Panc1 (cell line): ENCODE data around the gene NLRC4. TPM values are rescaled to one million over a fixed set of nuclear protein-coding genes. Genes with fewer than 3 reads are reported as not detected.

Experiments used
- ATAC-seq: fragments of 200-7000 bp; cut with Tn5 transposase; 2 replicates; pipeline ENCODE4 v1.9.1; 2020; ENCODE audit warnings: mild to moderate bottlenecking, moderate library complexity
- BruUV-seq: library from RNA; stranded (reverse); fragments of 400-500 nt; replicated peaks from 2 replicates; lab custom pipeline; 2021; lab: Mats Ljungman, UMichigan
- CTCF ChIA-PET: fragments of 300-600 bp; sonication (Branson Sonifier 250); formaldehyde crosslinking; loops from one replicate; lab custom pipeline; 2022; ENCODE audit warnings: antibody characterized with exemption; lab: Charles Lee
- POLR2A ChIA-PET: fragments of 300-600 bp; sonication (Branson Sonifier 250); formaldehyde crosslinking; loops from one replicate; lab custom pipeline; 2022; ENCODE audit warnings: antibody characterized with exemption; lab: Charles Lee
- DNase-seq: peaks from one replicate; pipeline ENCODE4 v3.0.0-alpha.2; 2010; ENCODE audit warnings: low read depth, low spot score
- H3K27ac ChIP-seq: 2 replicates; pipeline ENCODE4 v1.5.1; 2011; ENCODE audit warnings: mild to moderate bottlenecking, low read length, inconsistent platforms
- H3K27me3 ChIP-seq: fragments of 200-500 bp; sonication (Bioruptor generic); 2 replicates; pipeline ENCODE4 v1.6.0; 2014; ENCODE audit warnings: low read length, inconsistent platforms; ENCODE audit not compliant: control insufficient read depth, insufficient read depth
- H3K36me3 ChIP-seq: fragments of 200-500 bp; sonication (Bioruptor generic); 2 replicates; pipeline ENCODE4 v1.5.1; 2014; ENCODE audit warnings: inconsistent platforms, mild to moderate bottlenecking, low read length, moderate library complexity; ENCODE audit not compliant: control insufficient read depth, insufficient read depth
- H3K4me1 ChIP-seq: 2 replicates; pipeline ENCODE4 v1.5.1; 2011; ENCODE audit warnings: inconsistent platforms, mild to moderate bottlenecking, low read length, moderate library complexity; ENCODE audit not compliant: control insufficient read depth, insufficient read depth
- H3K4me3 ChIP-seq, 2 experiments: 2 replicates each; pipeline ENCODE4 v1.5.1; 2011 to 2012; ENCODE audit warnings: low read depth in 2 of 2, low read length in 2 of 2, mild to moderate bottlenecking in 2 of 2, inconsistent platforms in 1 of 2, moderate library complexity in 1 of 2
- H3K9me3 ChIP-seq: fragments of 200-500 bp; sonication (Bioruptor generic); 2 replicates; pipeline ENCODE4 v1.5.1; 2014; ENCODE audit warnings: low read depth, mild to moderate bottlenecking, inconsistent platforms, low read length, moderate library complexity; ENCODE audit not compliant: control insufficient read depth, insufficient read depth
- POLR2AphosphoS5 ChIP-seq: IDR thresholded peaks from 2 replicates; pipeline ENCODE4 v1.6.1; 2012; ENCODE audit warnings: mild to moderate bottlenecking, low read depth, low read length, moderate library complexity
- SIN3A ChIP-seq: IDR thresholded peaks from 2 replicates; pipeline ENCODE4 v1.6.1; 2012; ENCODE audit warnings: low read depth, mild to moderate bottlenecking, low read length, moderate library complexity, borderline replicate concordance; ENCODE audit not compliant: insufficient read depth
- TCF7L2 ChIP-seq: IDR thresholded peaks from 2 replicates; pipeline ENCODE4 v1.6.1; 2011; ENCODE audit warnings: mild to moderate bottlenecking, low read depth, low read length, inconsistent platforms
- in situ Hi-C: cut with HindIII; loops from 2 replicates; pipeline ENCODE4 v1.10.0; 2016; ENCODE audit warnings: low sequenced_read_pairs, low pct_unique_long_range_greater_than_20kb
- intact Hi-C: fragments of 100-400 bp; cut with micrococcal nuclease; formaldehyde crosslinking; loops from one replicate; pipeline ENCODE4 v1.10.0; 2022; ENCODE audit not compliant: unreplicated experiment
- total RNA-seq: library from RNA; stranded (reverse); gene quantifications from one replicate; pipeline ENCODE4 v1.2.1, GENCODE V29; 2021; ENCODE audit not compliant: unreplicated experiment
- TF ChIP-seq, protein P1 (sequence below): fragments of 450-650 bp; IDR thresholded peaks from 2 replicates; pipeline ENCODE4 v1.5.1; 2017; ENCODE audit warnings: mild to moderate bottlenecking
- TF ChIP-seq, protein P2 (sequence below), 2 experiments: IDR thresholded peaks; 2 replicates each; pipeline ENCODE4 v1.6.1; 2011 to 2012; ENCODE audit warnings: low read depth in 2 of 2, control low read depth in 1 of 2, low read length in 1 of 2, mild to moderate bottlenecking in 1 of 2, moderate library complexity in 1 of 2; ENCODE audit not compliant: insufficient read depth in 1 of 2

The NLRC4 gene
- total RNA-seq, 1 experiment from 2014 or later: not detected

DNA sequence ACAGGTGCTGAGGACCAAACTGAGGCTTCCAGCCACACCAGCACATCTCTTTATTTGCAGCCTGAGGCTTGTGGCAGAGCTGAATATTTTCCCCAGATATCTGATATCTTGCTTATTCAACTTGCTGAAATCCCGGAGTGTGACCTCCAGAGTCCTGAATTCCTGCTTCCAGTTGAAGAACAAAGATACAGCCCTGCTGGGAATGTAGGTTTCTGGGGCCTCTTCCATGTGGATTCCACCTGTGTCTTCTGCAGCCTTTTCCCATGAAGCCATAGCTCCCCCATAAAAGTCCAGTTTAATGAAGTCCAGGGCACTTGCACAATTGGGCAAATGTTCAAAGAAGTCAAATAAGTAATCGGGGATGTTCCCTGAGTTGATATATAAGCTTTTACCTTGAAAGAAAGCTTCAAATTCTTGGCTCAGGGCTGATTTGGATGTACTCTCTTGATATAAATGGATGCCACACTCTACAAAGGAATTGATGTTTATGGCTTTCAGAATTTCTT lies 14.9 kb downstream of the NLRC4 start:
- H3K9me3 ChIP-seq: no peaks in the 10 kb centered on the region
- no peak overlapping the region for H3K27ac ChIP-seq
- intact Hi-C loops (no loop called here), in situ Hi-C loops (no loop called here)
- H3K4me3 ChIP-seq: no peak overlapping the region
- no peaks in the 10 kb centered on the region for H3K36me3 ChIP-seq
- DNase-seq: no peak
- TF ChIP-seq POLR2AphosphoS5 (no peak), TCF7L2 (no peak), SIN3A (no peak)
- TF ChIP-seq, protein P1, sequence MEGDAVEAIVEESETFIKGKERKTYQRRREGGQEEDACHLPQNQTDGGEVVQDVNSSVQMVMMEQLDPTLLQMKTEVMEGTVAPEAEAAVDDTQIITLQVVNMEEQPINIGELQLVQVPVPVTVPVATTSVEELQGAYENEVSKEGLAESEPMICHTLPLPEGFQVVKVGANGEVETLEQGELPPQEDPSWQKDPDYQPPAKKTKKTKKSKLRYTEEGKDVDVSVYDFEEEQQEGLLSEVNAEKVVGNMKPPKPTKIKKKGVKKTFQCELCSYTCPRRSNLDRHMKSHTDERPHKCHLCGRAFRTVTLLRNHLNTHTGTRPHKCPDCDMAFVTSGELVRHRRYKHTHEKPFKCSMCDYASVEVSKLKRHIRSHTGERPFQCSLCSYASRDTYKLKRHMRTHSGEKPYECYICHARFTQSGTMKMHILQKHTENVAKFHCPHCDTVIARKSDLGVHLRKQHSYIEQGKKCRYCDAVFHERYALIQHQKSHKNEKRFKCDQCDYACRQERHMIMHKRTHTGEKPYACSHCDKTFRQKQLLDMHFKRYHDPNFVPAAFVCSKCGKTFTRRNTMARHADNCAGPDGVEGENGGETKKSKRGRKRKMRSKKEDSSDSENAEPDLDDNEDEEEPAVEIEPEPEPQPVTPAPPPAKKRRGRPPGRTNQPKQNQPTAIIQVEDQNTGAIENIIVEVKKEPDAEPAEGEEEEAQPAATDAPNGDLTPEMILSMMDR: no peak
- TF ChIP-seq, protein P2, sequence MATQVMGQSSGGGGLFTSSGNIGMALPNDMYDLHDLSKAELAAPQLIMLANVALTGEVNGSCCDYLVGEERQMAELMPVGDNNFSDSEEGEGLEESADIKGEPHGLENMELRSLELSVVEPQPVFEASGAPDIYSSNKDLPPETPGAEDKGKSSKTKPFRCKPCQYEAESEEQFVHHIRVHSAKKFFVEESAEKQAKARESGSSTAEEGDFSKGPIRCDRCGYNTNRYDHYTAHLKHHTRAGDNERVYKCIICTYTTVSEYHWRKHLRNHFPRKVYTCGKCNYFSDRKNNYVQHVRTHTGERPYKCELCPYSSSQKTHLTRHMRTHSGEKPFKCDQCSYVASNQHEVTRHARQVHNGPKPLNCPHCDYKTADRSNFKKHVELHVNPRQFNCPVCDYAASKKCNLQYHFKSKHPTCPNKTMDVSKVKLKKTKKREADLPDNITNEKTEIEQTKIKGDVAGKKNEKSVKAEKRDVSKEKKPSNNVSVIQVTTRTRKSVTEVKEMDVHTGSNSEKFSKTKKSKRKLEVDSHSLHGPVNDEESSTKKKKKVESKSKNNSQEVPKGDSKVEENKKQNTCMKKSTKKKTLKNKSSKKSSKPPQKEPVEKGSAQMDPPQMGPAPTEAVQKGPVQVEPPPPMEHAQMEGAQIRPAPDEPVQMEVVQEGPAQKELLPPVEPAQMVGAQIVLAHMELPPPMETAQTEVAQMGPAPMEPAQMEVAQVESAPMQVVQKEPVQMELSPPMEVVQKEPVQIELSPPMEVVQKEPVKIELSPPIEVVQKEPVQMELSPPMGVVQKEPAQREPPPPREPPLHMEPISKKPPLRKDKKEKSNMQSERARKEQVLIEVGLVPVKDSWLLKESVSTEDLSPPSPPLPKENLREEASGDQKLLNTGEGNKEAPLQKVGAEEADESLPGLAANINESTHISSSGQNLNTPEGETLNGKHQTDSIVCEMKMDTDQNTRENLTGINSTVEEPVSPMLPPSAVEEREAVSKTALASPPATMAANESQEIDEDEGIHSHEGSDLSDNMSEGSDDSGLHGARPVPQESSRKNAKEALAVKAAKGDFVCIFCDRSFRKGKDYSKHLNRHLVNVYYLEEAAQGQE (IDR thresholded peaks at IDR 0.05; ENCODE audit: insufficient read depth in 1 of 2, low read depth in 2 of 2, low read length in 1 of 2): no peak
- H3K4me1 ChIP-seq: no peaks in the 10 kb centered on the region
- ChIA-PET POLR2A (no interaction called here), CTCF (no interaction called here)
- no peaks in the 10 kb centered on the region for H3K27me3 ChIP-seq
- ATAC-seq: no peak
- no TSS peak for BruUV-seq

DNA sequence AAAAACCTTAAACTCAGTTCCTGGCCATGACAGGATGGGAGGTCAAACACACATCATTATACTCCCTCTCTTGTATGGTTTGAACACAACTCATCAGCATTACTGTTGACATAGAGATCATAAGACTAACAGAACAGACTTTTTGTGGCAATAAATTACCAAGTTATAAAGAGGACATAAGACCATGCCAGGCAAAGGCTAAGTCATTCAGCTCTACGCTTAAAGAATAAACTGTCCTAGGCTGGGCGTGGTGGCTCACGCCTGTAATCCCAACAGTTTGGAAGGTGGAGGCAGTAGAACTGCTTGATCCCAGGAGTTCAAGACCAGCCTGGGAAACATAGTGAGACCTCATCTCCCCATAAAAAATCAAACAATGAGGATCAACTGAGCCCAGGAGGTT lies 16.4 kb downstream of the NLRC4 start:
- no peaks in the 10 kb centered on the region for H3K9me3 ChIP-seq
- H3K27ac ChIP-seq: no peak overlapping the region
- H3K4me1 ChIP-seq: no peaks in the 10 kb centered on the region
- POLR2A ChIA-PET: no interaction called here
- no peak for ATAC-seq
- DNase-seq: no peak
- in situ Hi-C loops: no loop called here
- intact Hi-C loops: no loop called here
- no peaks in the 10 kb centered on the region for H3K27me3 ChIP-seq
- TF ChIP-seq, protein P1: no peak
- TF ChIP-seq POLR2AphosphoS5 (no peak), SIN3A (no peak), TCF7L2 (no peak)
- TF ChIP-seq, protein P2 (IDR thresholded peaks at IDR 0.05; ENCODE audit: insufficient read depth in 1 of 2, low read depth in 2 of 2, low read length in 1 of 2): no peak
- no TSS peak for BruUV-seq
- CTCF ChIA-PET: no interaction called here
- H3K4me3 ChIP-seq: no peak overlapping the region
- no peaks in the 10 kb centered on the region for H3K36me3 ChIP-seq
